HepG2 (cell line): ENCODE data around the gene CMTM4. TPM values are rescaled to one million over a fixed set of nuclear protein-coding genes. Genes with fewer than 3 reads are reported as not detected.

ENCODE experiments used
- DR1 ChIP-seq: sonication (generic); formaldehyde crosslinking; IDR thresholded peaks from 2 replicates; pipeline ENCODE4 v1.8.0; 2021; ENCODE audit warnings: mild to moderate bottlenecking, missing genetic modification reagents, inconsistent platforms
- E2F1 ChIP-seq: sonication (generic); formaldehyde crosslinking; IDR thresholded peaks from 2 replicates; pipeline ENCODE4 v1.5.0; 2020; ENCODE audit warnings: missing genetic modification reagents
- FOXA3 ChIP-seq: IDR thresholded peaks from 2 replicates; pipeline ENCODE4 v1.6.1; 2016; ENCODE audit warnings: missing genetic modification reagents, missing compliant biosample characterization
- GPBP1L1 ChIP-seq: sonication (generic); formaldehyde crosslinking; IDR thresholded peaks from 2 replicates; pipeline ENCODE4 v1.5.0; 2020; ENCODE audit warnings: mild to moderate bottlenecking, missing genetic modification reagents
- HMGA1 ChIP-seq: sonication (generic); formaldehyde crosslinking; conservative IDR thresholded peaks from 2 replicates; pipeline ENCODE4 v1.4.0; 2020; ENCODE audit warnings: missing genetic modification reagents
- HNRNPLL ChIP-seq: fragments of 200-400 bp; formaldehyde crosslinking; IDR thresholded peaks from 2 replicates; pipeline ENCODE4 v1.6.1; 2017; ENCODE audit warnings: mild to moderate bottlenecking, low read depth, low read length; ENCODE audit not compliant: poor library complexity, severe bottlenecking
- ISX ChIP-seq: sonication (generic); formaldehyde crosslinking; conservative IDR thresholded peaks from 2 replicates; pipeline ENCODE4 v1.5.0; 2020; ENCODE audit warnings: missing genetic modification reagents
- KLF6 ChIP-seq: IDR thresholded peaks from 2 replicates; pipeline ENCODE4 v1.8.0; 2016; ENCODE audit warnings: missing biosample characterization, missing genetic modification reagents
- MBNL3 ChIP-seq: fragments of 250-450 bp; sonication (Bioruptor Pico); conservative IDR thresholded peaks from 2 replicates; pipeline ENCODE4 v1.8.0; 2022; ENCODE audit warnings: mild to moderate bottlenecking, inconsistent platforms
- NFATC3 ChIP-seq: sonication (generic); formaldehyde crosslinking; IDR thresholded peaks from 2 replicates; pipeline ENCODE4 v1.5.1; 2020; ENCODE audit warnings: mild to moderate bottlenecking, missing genetic modification reagents
- PAF1 ChIP-seq: IDR thresholded peaks from 2 replicates; pipeline ENCODE4 v1.6.1; 2016; ENCODE audit warnings: missing genetic modification reagents, missing compliant biosample characterization
- PHF20 ChIP-seq: sonication (generic); formaldehyde crosslinking; IDR thresholded peaks from 2 replicates; pipeline ENCODE4 v1.5.0; 2020; ENCODE audit warnings: mild to moderate bottlenecking, missing genetic modification reagents
- PPARG ChIP-seq: conservative IDR thresholded peaks from 2 replicates; pipeline ENCODE4 v1.6.1; 2016; ENCODE audit warnings: missing biosample characterization, missing genetic modification reagents
- RARG ChIP-seq: sonication (generic); formaldehyde crosslinking; IDR thresholded peaks from 2 replicates; pipeline ENCODE4 v1.4.0; 2020; ENCODE audit warnings: low read depth, mild to moderate bottlenecking, missing genetic modification reagents
- SUZ12 ChIP-seq: fragments of 150-350 bp; IDR thresholded peaks from 2 replicates; pipeline ENCODE4 v1.6.1; 2014; ENCODE audit warnings: low read depth, low read length
- TCF7L2 ChIP-seq: IDR thresholded peaks from 2 replicates; pipeline ENCODE4 v1.6.1; 2011; ENCODE audit warnings: mild to moderate bottlenecking, low read depth, low read length, moderate library complexity
- ZNF251 ChIP-seq: sonication (generic); formaldehyde crosslinking; IDR thresholded peaks from 2 replicates; pipeline ENCODE4 v1.9.0; 2021; ENCODE audit warnings: mild to moderate bottlenecking, missing genetic modification reagents
- ZNF331 ChIP-seq: sonication (generic); formaldehyde crosslinking; IDR thresholded peaks from 2 replicates; pipeline ENCODE4 v1.4.0; 2020; ENCODE audit warnings: missing genetic modification reagents
- ZNF550 ChIP-seq: sonication (generic); formaldehyde crosslinking; IDR thresholded peaks from 2 replicates; pipeline ENCODE4 v1.4.0; 2020; ENCODE audit warnings: mild to moderate bottlenecking, missing genetic modification reagents, borderline replicate concordance
- ZNF777 ChIP-seq: sonication (generic); formaldehyde crosslinking; IDR thresholded peaks from 2 replicates; pipeline ENCODE4 v1.4.0; 2020; ENCODE audit warnings: missing genetic modification reagents
- polyA plus RNA-seq, 8 experiments: library from polyadenylated mRNA; depleted of rRNA in 3 of 8; stranded (reverse) in 7 of 8; unstranded in 1 of 8; fragments of >200 nt; fragmentation: Illumina TruSeq in 4 of 8; extraction: Trizol in 4 of 8; gene quantifications; 2 replicates each; pipeline versions ENCODE4 v1.2.1 to v1.2.3, GENCODE V29; 2011 to 2016; ENCODE audit warnings: low read depth in 4 of 8, missing spikeins in 1 of 8, mixed read lengths in 1 of 8; ENCODE audit not compliant: insufficient read depth in 1 of 8
- total RNA-seq, 5 experiments: library from RNA; depleted of rRNA; stranded (reverse); fragments of >200 nt; fragmentation: Illumina TruSeq; extraction: Trizol; gene quantifications; 2 replicates each; pipeline ENCODE4 v1.2.3, GENCODE V29; 2016; ENCODE audit warnings: low read depth in 1 of 5
- TF ChIP-seq, protein P1 (sequence below): sonication (generic); formaldehyde crosslinking; IDR thresholded peaks from 2 replicates; pipeline ENCODE4 v1.4.0; 2020; ENCODE audit warnings: missing genetic modification reagents
- TF ChIP-seq, protein P2 (sequence below): IDR thresholded peaks from 2 replicates; pipeline ENCODE4 v1.6.1; 2012; ENCODE audit warnings: low read length, improper control_type of control experiment

Gene CMTM4
- total and polyA plus RNA-seq, 2 of the 13 experiments (the other 11 are each of a cell fraction or from before 2014, with no cell fraction given) = 32.0 to 36.3 TPM

DNA sequence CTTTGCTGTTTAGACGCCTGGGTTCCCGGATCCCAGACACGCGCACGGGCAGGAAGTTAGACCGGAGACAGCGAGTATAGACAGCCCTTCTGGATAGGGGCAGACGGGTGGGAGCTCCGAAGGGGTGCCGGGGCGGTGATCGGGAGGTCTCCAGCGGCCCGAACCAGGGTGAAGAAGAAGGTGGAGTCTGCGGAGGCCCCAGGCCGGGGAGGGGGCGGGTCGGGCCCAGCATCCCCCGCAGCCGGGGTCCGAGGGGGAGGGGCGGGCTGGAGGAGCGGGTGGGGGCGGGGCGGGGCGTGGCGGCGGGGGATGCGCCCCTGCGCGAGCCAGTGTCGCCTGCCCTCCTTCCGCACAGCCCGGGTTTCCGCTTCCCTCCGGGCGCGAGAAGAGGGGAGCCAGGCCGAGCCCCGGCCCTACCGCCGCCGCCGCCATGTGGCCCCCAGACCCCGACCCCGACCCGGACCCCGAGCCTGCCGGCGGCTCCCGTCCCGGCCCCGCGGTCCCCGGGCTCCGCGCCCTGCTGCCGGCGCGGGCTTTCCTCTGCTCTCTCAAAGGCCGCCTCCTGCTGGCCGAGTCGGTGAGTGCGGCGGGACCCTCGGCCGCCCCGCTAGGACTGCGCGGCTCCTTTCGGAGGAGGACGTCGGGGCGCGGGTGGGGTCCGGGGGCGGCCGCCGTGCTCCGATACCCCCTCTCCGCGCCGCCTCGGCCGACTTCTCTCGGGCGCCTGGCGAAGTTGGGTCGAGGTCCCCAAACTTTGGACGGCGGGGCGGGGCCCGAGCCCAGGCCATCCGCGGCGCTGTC is 92.0 kb downstream of the CMTM4 start, which contains the start of gene CMTM3 (continued):
- TF ChIP-seq E2F1 (CRISPR knock-in tag) (no peak), PAF1 (CRISPR knock-in tag) (no peak), HNRNPLL (peak; percentile 3), TCF7L2 (no peak), DR1 (0 out of 2 replicates have a peak, but pooled peaks have one; percentile 10), FOXA3 (CRISPR knock-in tag) (no peak), SUZ12 (no peak), RARG (no peak), MBNL3 (CRISPR knock-in tag) (no peak), PPARG (CRISPR knock-in tag) (no peak), KLF6 (CRISPR knock-in tag) (no peak; the same call in 1 of the 2 replicates), GPBP1L1 (CRISPR knock-in tag) (no peak), ISX (CRISPR knock-in tag) (no peak), ZNF251 (CRISPR knock-in tag) (no peak), PHF20 (CRISPR knock-in tag) (no peak), ZNF331 (CRISPR knock-in tag) (no peak; the same call in 1 of the 2 replicates), NFATC3 (no peak), HMGA1 (CRISPR knock-in tag) (no peak), ZNF777 (peak; percentile 96), ZNF550 (CRISPR knock-in tag) (no peak)
- TF ChIP-seq, protein P1, sequence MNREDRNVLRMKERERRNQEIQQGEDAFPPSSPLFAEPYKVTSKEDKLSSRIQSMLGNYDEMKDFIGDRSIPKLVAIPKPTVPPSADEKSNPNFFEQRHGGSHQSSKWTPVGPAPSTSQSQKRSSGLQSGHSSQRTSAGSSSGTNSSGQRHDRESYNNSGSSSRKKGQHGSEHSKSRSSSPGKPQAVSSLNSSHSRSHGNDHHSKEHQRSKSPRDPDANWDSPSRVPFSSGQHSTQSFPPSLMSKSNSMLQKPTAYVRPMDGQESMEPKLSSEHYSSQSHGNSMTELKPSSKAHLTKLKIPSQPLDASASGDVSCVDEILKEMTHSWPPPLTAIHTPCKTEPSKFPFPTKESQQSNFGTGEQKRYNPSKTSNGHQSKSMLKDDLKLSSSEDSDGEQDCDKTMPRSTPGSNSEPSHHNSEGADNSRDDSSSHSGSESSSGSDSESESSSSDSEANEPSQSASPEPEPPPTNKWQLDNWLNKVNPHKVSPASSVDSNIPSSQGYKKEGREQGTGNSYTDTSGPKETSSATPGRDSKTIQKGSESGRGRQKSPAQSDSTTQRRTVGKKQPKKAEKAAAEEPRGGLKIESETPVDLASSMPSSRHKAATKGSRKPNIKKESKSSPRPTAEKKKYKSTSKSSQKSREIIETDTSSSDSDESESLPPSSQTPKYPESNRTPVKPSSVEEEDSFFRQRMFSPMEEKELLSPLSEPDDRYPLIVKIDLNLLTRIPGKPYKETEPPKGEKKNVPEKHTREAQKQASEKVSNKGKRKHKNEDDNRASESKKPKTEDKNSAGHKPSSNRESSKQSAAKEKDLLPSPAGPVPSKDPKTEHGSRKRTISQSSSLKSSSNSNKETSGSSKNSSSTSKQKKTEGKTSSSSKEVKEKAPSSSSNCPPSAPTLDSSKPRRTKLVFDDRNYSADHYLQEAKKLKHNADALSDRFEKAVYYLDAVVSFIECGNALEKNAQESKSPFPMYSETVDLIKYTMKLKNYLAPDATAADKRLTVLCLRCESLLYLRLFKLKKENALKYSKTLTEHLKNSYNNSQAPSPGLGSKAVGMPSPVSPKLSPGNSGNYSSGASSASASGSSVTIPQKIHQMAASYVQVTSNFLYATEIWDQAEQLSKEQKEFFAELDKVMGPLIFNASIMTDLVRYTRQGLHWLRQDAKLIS (CRISPR knock-in tag) = no peak
- TF ChIP-seq, protein P2, sequence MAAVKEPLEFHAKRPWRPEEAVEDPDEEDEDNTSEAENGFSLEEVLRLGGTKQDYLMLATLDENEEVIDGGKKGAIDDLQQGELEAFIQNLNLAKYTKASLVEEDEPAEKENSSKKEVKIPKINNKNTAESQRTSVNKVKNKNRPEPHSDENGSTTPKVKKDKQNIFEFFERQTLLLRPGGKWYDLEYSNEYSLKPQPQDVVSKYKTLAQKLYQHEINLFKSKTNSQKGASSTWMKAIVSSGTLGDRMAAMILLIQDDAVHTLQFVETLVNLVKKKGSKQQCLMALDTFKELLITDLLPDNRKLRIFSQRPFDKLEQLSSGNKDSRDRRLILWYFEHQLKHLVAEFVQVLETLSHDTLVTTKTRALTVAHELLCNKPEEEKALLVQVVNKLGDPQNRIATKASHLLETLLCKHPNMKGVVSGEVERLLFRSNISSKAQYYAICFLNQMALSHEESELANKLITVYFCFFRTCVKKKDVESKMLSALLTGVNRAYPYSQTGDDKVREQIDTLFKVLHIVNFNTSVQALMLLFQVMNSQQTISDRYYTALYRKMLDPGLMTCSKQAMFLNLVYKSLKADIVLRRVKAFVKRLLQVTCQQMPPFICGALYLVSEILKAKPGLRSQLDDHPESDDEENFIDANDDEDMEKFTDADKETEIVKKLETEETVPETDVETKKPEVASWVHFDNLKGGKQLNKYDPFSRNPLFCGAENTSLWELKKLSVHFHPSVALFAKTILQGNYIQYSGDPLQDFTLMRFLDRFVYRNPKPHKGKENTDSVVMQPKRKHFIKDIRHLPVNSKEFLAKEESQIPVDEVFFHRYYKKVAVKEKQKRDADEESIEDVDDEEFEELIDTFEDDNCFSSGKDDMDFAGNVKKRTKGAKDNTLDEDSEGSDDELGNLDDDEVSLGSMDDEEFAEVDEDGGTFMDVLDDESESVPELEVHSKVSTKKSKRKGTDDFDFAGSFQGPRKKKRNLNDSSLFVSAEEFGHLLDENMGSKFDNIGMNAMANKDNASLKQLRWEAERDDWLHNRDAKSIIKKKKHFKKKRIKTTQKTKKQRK = no peak
